Measurements from ENCODE around the gene TLE1. TPM values are rescaled to one million over a fixed set of nuclear protein-coding genes. Genes with fewer than 3 reads are reported as not detected.

TLE1 gene
- total RNA-seq, result 50.1 and 51.3 TPM in 2 replicates

DNA sequence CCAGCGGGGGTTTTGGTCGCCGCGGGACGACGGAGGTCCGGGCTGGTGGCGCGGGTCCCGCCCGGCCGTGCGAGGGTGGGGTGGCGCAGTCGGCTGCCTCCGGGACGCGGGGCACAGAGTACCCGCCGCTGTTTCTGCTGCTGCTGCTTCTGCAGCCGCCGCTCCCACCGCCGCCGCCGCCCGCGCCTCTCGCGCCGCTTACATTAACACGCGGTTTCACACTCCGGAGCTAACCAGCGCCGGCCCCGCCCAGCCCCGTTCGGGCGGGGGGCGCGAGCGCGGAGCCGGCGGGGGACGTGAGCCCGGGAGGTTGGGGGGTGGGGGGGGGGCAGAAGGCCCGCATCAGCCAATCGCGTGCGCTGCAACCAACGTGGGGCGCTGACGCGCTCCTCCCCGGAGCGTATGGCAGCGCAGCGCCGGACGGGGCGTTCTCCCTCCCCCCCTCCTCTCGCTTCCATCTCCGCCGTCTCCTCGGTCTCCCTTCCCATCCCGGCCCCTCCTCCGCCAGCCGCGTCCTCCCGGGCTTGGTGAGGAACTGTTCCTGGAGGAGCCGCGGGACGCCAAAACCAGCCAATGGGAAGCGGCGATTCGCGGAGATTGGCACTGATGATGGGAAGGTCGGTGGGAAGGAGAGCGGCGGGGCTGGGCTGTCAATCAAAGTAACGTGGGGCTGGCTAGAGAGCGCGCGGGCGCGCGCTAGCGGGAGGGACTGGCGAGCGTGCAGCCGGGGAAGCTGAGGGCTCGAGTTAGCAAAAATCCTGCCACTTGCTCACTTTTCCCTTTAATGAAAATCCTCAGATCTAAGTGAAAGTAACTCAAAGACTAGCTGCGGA, at the start of gene TLE1:
TSS of gene TLE1 (minus strand) at position 205 of the 833 bp plus-strand sequence. CDS start 1,307 bp downstream, outside the sequence.

Other genes with a start within 250 kb of the TLE1 start
- gene SPATA31D4, start 238.9 kb upstream of the TLE1 start, total RNA-seq, result not detected in 2 replicates